ENCODE data around the gene ANKS1A. TPM values are rescaled to one million over a fixed set of nuclear protein-coding genes. Genes with fewer than 3 reads are reported as not detected.

Gene ANKS1A
- polyA plus RNA-seq, 1 of the 3 experiments (the other 2 are of a cell fraction), result 7.6 TPM

- Histone ChIP-seq H3K9me3 (no peaks in the 10 kb centered on the region), H3K9ac (no peak overlapping the region), H3K4me3 (ENCODE audit: low read depth in 2 of 2, low read length in 1 of 2) (no peak overlapping the region), H3F3A (replicated peaks; ENCODE audit: insufficient read depth) (peaks cover 8% of the 10 kb centered on the region), H3K4me2 (no peak overlapping the region), H3K4me1 (ENCODE audit: control insufficient read depth in 1 of 2, insufficient read depth in 2 of 2, low read depth in 1 of 2, low read length in 1 of 2) (peaks cover 5 to 8% of the 10 kb centered on the region in 2 experiments; a peak in 2 of 4 replicates), H3K9me2 (no peaks in the 10 kb centered on the region), H3K79me2 (ENCODE audit: insufficient read depth) (no peaks in the 10 kb centered on the region), H3K27me3 (ENCODE audit: insufficient read depth) (no peaks in the 10 kb centered on the region), H2AFZ (ENCODE audit: low read depth) (no peak overlapping the region), H4K20me1 (ENCODE audit: insufficient read depth) (no peaks in the 10 kb centered on the region; the same call in 1 of the 2 replicates), H3K27ac (ENCODE audit: low read depth in 2 of 2, low read length in 1 of 2) (no peak overlapping the region), H3K36me3 (replicated peaks in 1 of 2; ENCODE audit: control insufficient read depth in 1 of 2, insufficient read depth in 2 of 2, low read length in 1 of 2) (no peaks in the 10 kb centered on the region)
- TF ChIP-seq GABPA (IDR thresholded peaks at IDR 0.05; ENCODE audit: low read depth) (no peak), TEAD4 (IDR thresholded peaks at IDR 0.05; ENCODE audit: borderline replicate concordance, insufficient read depth) (no peak), MXI1 (IDR thresholded peaks at IDR 0.05; ENCODE audit: low read depth, low read length) (no peak), POLR2AphosphoS5 (IDR thresholded peaks at IDR 0.05; ENCODE audit: low read depth, low read length) (no peak), SMC3 (IDR thresholded peaks at IDR 0.05; ENCODE audit: low read depth, low read length) (no peak), GATA2 (CRISPR knock-in tag; IDR thresholded peaks at IDR 0.05) (no peak), USF1 (IDR thresholded peaks at IDR 0.05; ENCODE audit: borderline replicate concordance, low read depth) (no peak), ELF1 (IDR thresholded peaks at IDR 0.05) (no peak), EP300 (IDR thresholded peaks at IDR 0.05; ENCODE audit: borderline replicate concordance in 1 of 2, low read depth in 1 of 2, low read length in 1 of 2) (no peak), NRF1 (IDR thresholded peaks at IDR 0.05; ENCODE audit: low read depth, low read length) (no peak), NFIC (IDR thresholded peaks at IDR 0.05; ENCODE audit: borderline replicate concordance) (no peak), YY1 (IDR thresholded peaks at IDR 0.05; ENCODE audit: low read depth) (no peak), TCF12 (IDR thresholded peaks at IDR 0.05) (no peak), EZH2phosphoT487 (IDR thresholded peaks at IDR 0.05; ENCODE audit: borderline replicate concordance, low read depth) (no peak), RFX5 (IDR thresholded peaks at IDR 0.05; ENCODE audit: low read length) (no peak), MEF2A (IDR thresholded peaks at IDR 0.05; ENCODE audit: borderline replicate concordance, low read depth) (no peak), FOSL2 (IDR thresholded peaks at IDR 0.05; ENCODE audit: borderline replicate concordance, low read depth) (peak; percentile 51; the same call in 1 of the 2 replicates), JUND (IDR thresholded peaks at IDR 0.05) (peak; percentile 27; the same call in 1 of the 2 replicates)
- ChIA-PET CTCF (interaction anchor here (1.2 to 1.3 kb wide), 2 partner anchors 9 to 60 kb away, joined by 3 to 4 read pairs; no protein-coding TSS in a partner anchor), POLR2A (no interaction called here)
- DNase-seq, result no peak
Observed at GRCh38 chr6:34926655-34927054, 37.6 kb downstream of the ANKS1A start.

- ChIA-PET CTCF (interaction anchor here (1.2 to 1.4 kb wide), 2 partner anchors 20 to 314 kb away, joined by 3 read pairs; no protein-coding TSS in a partner anchor), POLR2A (no interaction called here)
- H4K20me1 ChIP-seq (ENCODE audit: insufficient read depth), result no peaks in the 10 kb centered on the region
- no peak for TF ChIP-seq MXI1 (IDR thresholded peaks at IDR 0.05; ENCODE audit: low read depth, low read length)
- TF ChIP-seq CTCF (IDR thresholded peaks at IDR 0.05), result no peak
- no peak for TF ChIP-seq RAD21 (IDR thresholded peaks at IDR 0.05; ENCODE audit: low read length)
- TF ChIP-seq RXRA (IDR thresholded peaks at IDR 0.05; ENCODE audit: borderline replicate concordance, low read depth), result no peak
- no peak for TF ChIP-seq FOXJ3 (CRISPR knock-in tag; IDR thresholded peaks at IDR 0.05)
- no peak for TF ChIP-seq NRF1 (IDR thresholded peaks at IDR 0.05; ENCODE audit: low read depth, low read length)
- TF ChIP-seq EZH2phosphoT487 (IDR thresholded peaks at IDR 0.05; ENCODE audit: borderline replicate concordance, low read depth), result no peak
- no peak for TF ChIP-seq RFX5 (IDR thresholded peaks at IDR 0.05; ENCODE audit: low read length)
- TF ChIP-seq FOXM1 (IDR thresholded peaks at IDR 0.05; ENCODE audit: low read depth), result no peak
- TF ChIP-seq IRF3 (IDR thresholded peaks at IDR 0.05; ENCODE audit: low read depth, low read length), result no peak
- TF ChIP-seq GATA2 (CRISPR knock-in tag; IDR thresholded peaks at IDR 0.05), result no peak
- TF ChIP-seq JUND (IDR thresholded peaks at IDR 0.05), result no peak
Observed at GRCh38 chr6:34928220-34928619, 39.2 kb downstream of the ANKS1A start.

More at GRCh38 chr6:34928220-34928619, 39.2 kb downstream of the ANKS1A start:
- Histone ChIP-seq H3F3A (replicated peaks; ENCODE audit: insufficient read depth) (no peaks in the 10 kb centered on the region), H2AFZ (ENCODE audit: low read depth) (no peak overlapping the region), H3K9me2 (no peaks in the 10 kb centered on the region), H3K79me2 (ENCODE audit: insufficient read depth) (no peaks in the 10 kb centered on the region; the same call in 1 of the 2 replicates), H3K9me3 (no peaks in the 10 kb centered on the region), H3K36me3 (replicated peaks in 1 of 2; ENCODE audit: control insufficient read depth in 1 of 2, insufficient read depth in 2 of 2, low read length in 1 of 2) (no peaks in the 10 kb centered on the region), H3K4me3 (ENCODE audit: low read depth in 2 of 2, low read length in 1 of 2) (no peak overlapping the region), H3K27me3 (ENCODE audit: insufficient read depth) (no peaks in the 10 kb centered on the region), H3K4me1 (ENCODE audit: control insufficient read depth in 1 of 2, insufficient read depth in 2 of 2, low read depth in 1 of 2, low read length in 1 of 2) (peaks cover 5 to 8% of the 10 kb centered on the region in 2 experiments; a peak in 2 of 4 replicates), H3K9ac (no peak overlapping the region), H3K4me2 (no peak overlapping the region), H3K27ac (ENCODE audit: low read depth in 2 of 2, low read length in 1 of 2) (no peak overlapping the region)
- DNase-seq, result no peak
- 73% methylated on average over 3 of the region's 3 CpGs for WGBS (ENCODE audit: low lambda C conversion rate)
